GM12892 (cell line): Measurements from ENCODE around the gene USP3.

Experiments used
- POLR2A ChIP-seq: IDR thresholded peaks from 2 replicates; pipeline ENCODE4 v1.6.1; 2011; ENCODE audit warnings: low read depth, low read length, control low read depth
- POLR2AphosphoS5 ChIP-seq: IDR thresholded peaks from 2 replicates; pipeline ENCODE4 v1.6.1; 2011; ENCODE audit warnings: low read depth, low read length, control low read depth

DNA sequence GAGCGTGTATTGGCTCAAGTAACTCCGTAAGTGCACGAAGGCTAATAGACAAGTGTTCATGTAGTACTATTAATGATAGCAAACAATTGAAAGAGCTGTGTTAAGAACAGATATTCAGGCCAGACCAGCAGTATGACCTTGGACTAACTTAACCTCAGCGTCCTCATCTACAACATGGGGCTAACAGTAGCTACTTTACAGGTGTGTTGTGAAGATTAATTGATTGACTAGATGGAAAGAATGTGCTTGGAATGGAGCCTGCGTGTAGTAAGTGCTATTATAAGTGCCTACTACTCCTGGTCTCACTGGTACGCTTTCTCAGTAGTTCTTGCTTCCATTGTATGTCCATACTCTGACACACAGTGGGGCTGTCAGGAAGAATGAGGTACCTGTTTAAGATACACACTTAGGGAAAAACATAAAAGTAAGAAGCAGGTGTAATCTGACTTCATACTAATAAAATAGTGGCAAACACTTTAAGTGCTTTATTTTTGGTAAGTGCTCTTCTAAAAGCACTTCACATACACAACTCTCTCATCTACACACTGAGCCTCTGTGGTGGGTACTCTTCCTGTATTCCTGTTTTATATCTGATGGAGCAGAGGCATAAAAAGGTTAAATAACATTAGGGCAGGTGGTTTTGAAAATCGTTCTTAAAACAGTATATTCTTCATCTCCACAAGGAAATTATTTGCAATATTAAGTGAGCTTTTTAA, 68.5 kb downstream of the USP3 start:
- TF ChIP-seq POLR2A (no peak), POLR2AphosphoS5 (no peak)
